Smooth muscle cell (in vitro differentiated cells): ENCODE data around the gene FAM135A. TPM values are rescaled to one million over a fixed set of nuclear protein-coding genes. Genes with fewer than 3 reads are reported as not detected.

Source experiments
- DNase-seq: peaks from one replicate; lab custom pipeline; 2025; ENCODE audit not compliant: unreplicated experiment; lab: John Stamatoyannopoulos, UW
- H2AFZ ChIP-seq: fragments of 200-600 bp; sonication (generic); 2 replicates; pipeline ENCODE4 v1.6.0; 2016; ENCODE audit warnings: antibody characterized with exemption, low read depth, mild to moderate bottlenecking
- H3F3A ChIP-seq: fragments of 200-600 bp; sonication (generic); 2 replicates; pipeline ENCODE4 v1.6.0; 2017; ENCODE audit warnings: antibody characterized with exemption, low read depth
- H3K27ac ChIP-seq: fragments of 200-600 bp; sonication (generic); 2 replicates; pipeline ENCODE4 v1.5.1; 2016; ENCODE audit warnings: low read depth, mild to moderate bottlenecking
- H3K27me3 ChIP-seq: fragments of 200-600 bp; sonication (generic); 2 replicates; pipeline ENCODE4 v1.6.1; 2016; ENCODE audit warnings: low read depth, mild to moderate bottlenecking
- H3K36me3 ChIP-seq: fragments of 200-600 bp; sonication (generic); 2 replicates; pipeline ENCODE4 v1.5.1; 2016; ENCODE audit warnings: low read depth
- H3K4me1 ChIP-seq: fragments of 200-600 bp; sonication (generic); 2 replicates; pipeline ENCODE4 v1.5.1; 2016; ENCODE audit warnings: low read depth
- H3K4me2 ChIP-seq: fragments of 200-600 bp; sonication (generic); 2 replicates; pipeline ENCODE4 v1.6.0; 2016; ENCODE audit warnings: mild to moderate bottlenecking
- H3K4me3 ChIP-seq: fragments of 200-600 bp; sonication (generic); 2 replicates; pipeline ENCODE4 v1.5.1; 2016; ENCODE audit warnings: mild to moderate bottlenecking
- H3K79me2 ChIP-seq: fragments of 200-600 bp; sonication (generic); 2 replicates; pipeline ENCODE4 v1.6.0; 2016; ENCODE audit warnings: low read depth, mild to moderate bottlenecking
- H3K9ac ChIP-seq: fragments of 200-600 bp; sonication (generic); 2 replicates; pipeline ENCODE4 v1.6.0; 2016; ENCODE audit warnings: low read depth
- H3K9me3 ChIP-seq: fragments of 200-600 bp; sonication (generic); replicated peaks from 2 replicates; pipeline ENCODE4 v1.5.1; 2016; ENCODE audit warnings: low read depth
- H4K20me1 ChIP-seq: fragments of 200-600 bp; sonication (generic); 2 replicates; pipeline ENCODE4 v1.6.0; 2016; ENCODE audit warnings: low read depth
- CTCF ChIP-seq: fragments of 200-600 bp; sonication (generic); IDR thresholded peaks from 2 replicates; pipeline ENCODE4 v1.5.1; 2017; ENCODE audit warnings: borderline replicate concordance, mild to moderate bottlenecking, antibody characterized with exemption; ENCODE audit not compliant: insufficient read depth, poor library complexity, severe bottlenecking
- WGBS: methylation state at CpG from one replicate; pipeline ENCODE4 v1.1.7; 2016; ENCODE audit warnings: low lambda C conversion rate; 5-methylcytosine and 5-hydroxymethylcytosine counted together
- polyA plus RNA-seq: library from polyadenylated mRNA; unstranded; fragments of >200 nt; fragmentation: Nextera tagmentation; extraction: Ambion mirVana; gene quantifications from 2 replicates; pipeline ENCODE4 v1.2.1, GENCODE V29; 2016
- total RNA-seq: library from RNA; depleted of rRNA; stranded (reverse); fragments of >200 nt; gene quantifications from 2 replicates; pipeline ENCODE4 v1.2.3, GENCODE V29; 2014

The FAM135A gene
- total and polyA plus RNA-seq, 2 experiments from 2014 or later, result 8.9 to 32.3 TPM

- no peak overlapping the region for H3K27ac ChIP-seq
- no peaks in the 10 kb centered on the region for H3K9me3 ChIP-seq
- peaks cover 4% of the 10 kb centered on the region for H3K4me1 ChIP-seq
- WGBS, result 72% methylated on average over 6 of the region's 6 CpGs
- H3K79me2 ChIP-seq, result peaks cover 16% of the 10 kb centered on the region
- H3K36me3 ChIP-seq, result no peaks in the 10 kb centered on the region
- no peaks in the 10 kb centered on the region for H3K27me3 ChIP-seq
- no peak for TF ChIP-seq CTCF
- H3K4me3 ChIP-seq, result no peak overlapping the region
- no peak for DNase-seq
- H3K4me2 ChIP-seq, result no peak overlapping the region
- H3K9ac ChIP-seq, result no peak overlapping the region
- no peaks in the 10 kb centered on the region for H4K20me1 ChIP-seq
- H3F3A ChIP-seq, result no peaks in the 10 kb centered on the region
- H2AFZ ChIP-seq, result no peak overlapping the region
Measured at GRCh38 chr6:70563530-70563929, 150.2 kb downstream of the FAM135A start.

GRCh38 chr6:70566751-70567382, 153.6 kb downstream of the FAM135A start, which contains the start of gene SDHAF4:
SDHAF4 (plus strand) TSS chr6:70566930; CDS start chr6:70566941, 11 bp downstream.
- Histone ChIP-seq H2AFZ (peak within 1 kb of the TSS; percentile 81), H3K4me3 (peak within 1 kb of the TSS; percentile 72), H3K4me1 (peaks cover 4% of the 10 kb centered on the region), H3K27ac (peak within 1 kb of the TSS; percentile 35), H3K9me3 (no peaks in the 10 kb centered on the region), H3K27me3 (no peaks in the 10 kb centered on the region), H3K9ac (peak within 1 kb of the TSS; percentile 73), H3K79me2 (peaks cover 30% of the 10 kb centered on the region), H3K36me3 (no peaks in the 10 kb centered on the region), H3K4me2 (peak within 1 kb of the TSS; percentile 92), H4K20me1 (no peaks in the 10 kb centered on the region), H3F3A (no peaks in the 10 kb centered on the region)
- no peak for TF ChIP-seq CTCF
- peak; percentile 70 for DNase-seq
- WGBS, result 1% methylated on average over 48 of the region's 49 CpGs

- DNase-seq, result no peak
- peaks cover 7% of the 10 kb centered on the region for H3K79me2 ChIP-seq
Measured at GRCh38 chr6:70574643-70575042, 161.3 kb downstream of the FAM135A start.

More at GRCh38 chr6:70574643-70575042, 161.3 kb downstream of the FAM135A start:
- H3K36me3 ChIP-seq, result no peaks in the 10 kb centered on the region
- H2AFZ ChIP-seq, result no peak overlapping the region
- H3K27me3 ChIP-seq, result no peaks in the 10 kb centered on the region
- TF ChIP-seq CTCF, result no peak
- no peaks in the 10 kb centered on the region for H3F3A ChIP-seq
- H3K4me1 ChIP-seq, result no peaks in the 10 kb centered on the region
- no peak overlapping the region for H3K4me3 ChIP-seq
- H3K9me3 ChIP-seq, result no peaks in the 10 kb centered on the region
- H4K20me1 ChIP-seq, result no peaks in the 10 kb centered on the region
- WGBS, result 92% methylated on average over 2 of the region's 2 CpGs
- no peak overlapping the region for H3K9ac ChIP-seq
- no peak overlapping the region for H3K27ac ChIP-seq
- H3K4me2 ChIP-seq, result no peak overlapping the region
